Testis (tissue), 3 donors: Measurements from ENCODE around the gene KIF1B. TPM values are rescaled to one million over a fixed set of nuclear protein-coding genes. Genes with fewer than 3 reads are reported as not detected.
"Not testable (repeated sequence)": the region's sequence is repeated elsewhere in the genome, so short reads cannot be mapped to it uniquely, and the experiment has no call there.

Experiments
- DNase-seq: peaks from one replicate; pipeline ENCODE4 v3.0.0-alpha.2; 2019
- H3K27ac ChIP-seq, 2 donors: fragments of 200-600 bp; sonication (generic); one replicate each; pipeline ENCODE4 v1.5.1; 2019
- H3K27me3 ChIP-seq: fragments of 200-600 bp; sonication (generic); one replicate; pipeline ENCODE4 v1.5.1; 2019
- H3K36me3 ChIP-seq: fragments of 200-600 bp; sonication (generic); one replicate; pipeline ENCODE4 v1.5.1; 2017; ENCODE audit warnings: low read depth; ENCODE audit errors: missing control alignments
- H3K4me1 ChIP-seq: fragments of 200-600 bp; sonication (generic); one replicate; pipeline ENCODE4 v1.5.1; 2019
- H3K4me3 ChIP-seq, 2 donors: fragments of 200-600 bp; sonication (generic); one replicate each; pipeline ENCODE4 v1.5.1; 2017 to 2019
- H3K9me3 ChIP-seq: fragments of 200-600 bp; sonication (generic); one replicate; pipeline ENCODE4 v1.5.1; 2017
- CTCF ChIP-seq, 3 experiments: fragments of 450-650 bp in 2 of 3; fragments of 200-600 bp in 1 of 3; sonication (generic) in 1 of 3; IDR thresholded peaks; one replicate each; pipeline ENCODE4 v1.5.1; 2016 to 2019; ENCODE audit warnings: antibody characterized with exemption in 3 of 3, mild to moderate bottlenecking in 2 of 3, moderate library complexity in 1 of 3
- POLR2A ChIP-seq: fragments of 450-650 bp; IDR thresholded peaks from one replicate; pipeline ENCODE4 v1.6.1; 2017; ENCODE audit warnings: antibody characterized with exemption, mild to moderate bottlenecking, moderate library complexity
- WGBS, 2 donors: methylation state at CpG; one replicate each; pipeline ENCODE4 v1.1.5; 2018; 5-methylcytosine and 5-hydroxymethylcytosine counted together
- intact Hi-C: fragments of 100-400 bp; cut with DNase I; formaldehyde crosslinking; loops from one replicate; pipeline ENCODE4 v1.15.1; 2023; ENCODE audit warnings: low total_unique reads
- polyA plus RNA-seq: library from polyadenylated mRNA; stranded (reverse); fragments of 350-450 nt; fragmentation: Illumina TruSeq; extraction: RNeasy Lipid Tissue Mini Kit (QIAGEN cat#74804); gene quantifications from one replicate; pipeline ENCODE4 v1.2.3, GENCODE V29; 2014; ENCODE audit warnings: low read depth, low replicate concordance; ENCODE audit not compliant: insufficient read depth
- total RNA-seq, 2 donors: library from RNA; depleted of rRNA; stranded (reverse); fragments of >200 nt; gene quantifications; one replicate each; pipeline ENCODE4 v1.2.3, GENCODE V29; 2016

The KIF1B gene
- total and polyA plus RNA-seq, 3 donors from 2014 or later = 64.5 to 119 (median 71.2) TPM

- no peaks in the 10 kb centered on the region for H3K36me3 ChIP-seq
- WGBS, 2 donors = 88 to 89% methylated on average over 6 of the region's 6 CpGs
Observed at GRCh38 chr1:10242811-10243210, 32.4 kb downstream of the KIF1B start.

GRCh38 chr1:10245674-10246073, 35.3 kb downstream of the KIF1B start:
- no peaks in the 10 kb centered on the region for H3K27me3 ChIP-seq
- no peak for DNase-seq
- peaks cover 12% of the 10 kb centered on the region for H3K4me1 ChIP-seq
- no peaks in the 10 kb centered on the region for H3K36me3 ChIP-seq
- WGBS, 2 donors = 81 to 84% methylated on average over 3 of the region's 3 CpGs
- no peak overlapping the region for H3K4me3 ChIP-seq
- intact Hi-C loops = no loop called here
- no peak overlapping the region for H3K27ac ChIP-seq
- TF ChIP-seq CTCF (IDR thresholded peaks at IDR 0.05) (no peak), POLR2A (no peak)
- H3K9me3 ChIP-seq = no peaks in the 10 kb centered on the region

More at GRCh38 chr1:10242811-10243210, 32.4 kb downstream of the KIF1B start:
- no peak for DNase-seq
- Histone ChIP-seq H3K4me1 (peaks cover 8% of the 10 kb centered on the region), H3K4me3 (no peak overlapping the region), H3K9me3 (no peaks in the 10 kb centered on the region), H3K27ac (no peak overlapping the region), H3K27me3 (no peaks in the 10 kb centered on the region)
- TF ChIP-seq CTCF (IDR thresholded peaks at IDR 0.05) (no peak), POLR2A (no peak)
- intact Hi-C loops = no loop called here

GRCh38 chr1:10249808-10250457, 39.6 kb downstream of the KIF1B start:
- intact Hi-C loops = no loop called here

GRCh38 chr1:10250663-10251062, 40.3 kb downstream of the KIF1B start:
- Histone ChIP-seq H3K27me3 (no peaks in the 10 kb centered on the region), H3K36me3 (no peaks in the 10 kb centered on the region), H3K4me1 (peaks cover 10% of the 10 kb centered on the region), H3K4me3 (no peak overlapping the region), H3K9me3 (no peaks in the 10 kb centered on the region), H3K27ac (no peak overlapping the region)
- intact Hi-C loops = no loop called here
- DNase-seq = no peak
- whole genome bisulfite sequencing, 2 donors = 73 to 89% methylated on average over 7 of the region's 7 CpGs
- TF ChIP-seq CTCF (IDR thresholded peaks at IDR 0.05) (no peak), POLR2A (no peak)

More at GRCh38 chr1:10249808-10250457, 39.6 kb downstream of the KIF1B start:
- Histone ChIP-seq H3K27me3 (no peaks in the 10 kb centered on the region), H3K27ac (no peak overlapping the region), H3K4me3 (no peak overlapping the region), H3K36me3 (no peaks in the 10 kb centered on the region), H3K4me1 (peaks cover 17% of the 10 kb centered on the region), H3K9me3 (no peaks in the 10 kb centered on the region)
- TF ChIP-seq POLR2A (no peak), CTCF (IDR thresholded peaks at IDR 0.05) (no peak)
- 93 to 95% methylated on average over 12 of the region's 12 CpGs for WGBS, 2 donors
- DNase-seq = no peak

GRCh38 chr1:10251325-10252108, 41.1 kb downstream of the KIF1B start:
- intact Hi-C loops, H3K27me3 ChIP-seq, H3K27ac ChIP-seq, H3K4me3 ChIP-seq, H3K9me3 ChIP-seq, DNase-seq, H3K36me3 ChIP-seq: not testable (repeated sequence)
- 91 to 95% methylated on average over 9 of the region's 9 CpGs for WGBS, 2 donors
- peaks cover 10% of the 10 kb centered on the region for H3K4me1 ChIP-seq
